ENCODE measurements around the gene NCOA7.
"Not testable (repeated sequence)": the region's sequence is repeated elsewhere in the genome, so short reads cannot be mapped to it uniquely, and the experiment has no call there.

The NCOA7 gene

GRCh38 chr6:125839879-125840278, 49.1 kb downstream of the NCOA7 start:
- Mint-ChIP-seq H3K4me3 (no peak overlapping the region), H3K27ac (no peak overlapping the region), H3K36me3 (ENCODE audit: low read depth) (peaks cover 2% of the 10 kb centered on the region), H3K9me3 (no peaks in the 10 kb centered on the region), H3K27me3 (ENCODE audit: low read depth) (no peaks in the 10 kb centered on the region), H3K4me1 (ENCODE audit: low read depth) (peaks cover 9% of the 10 kb centered on the region)
- no peak for DNase-seq (ENCODE audit: low spot score)

GRCh38 chr6:125841356-125842090, 50.8 kb downstream of the NCOA7 start:
- H3K9me3 Mint-ChIP-seq = no peaks in the 10 kb centered on the region
- H3K4me3 Mint-ChIP-seq = no peak overlapping the region
- DNase-seq (ENCODE audit: low spot score) = no peak
- no peaks in the 10 kb centered on the region for H3K27me3 Mint-ChIP-seq (ENCODE audit: low read depth)
- H3K36me3 Mint-ChIP-seq (ENCODE audit: low read depth) = peaks cover 8% of the 10 kb centered on the region
- H3K4me1 Mint-ChIP-seq (ENCODE audit: low read depth) = peaks cover 6% of the 10 kb centered on the region
- no peak overlapping the region for H3K27ac Mint-ChIP-seq

- H3K9me3 Mint-ChIP-seq = no peaks in the 10 kb centered on the region
- peaks cover 6% of the 10 kb centered on the region for H3K4me1 Mint-ChIP-seq (ENCODE audit: low read depth)
These were observed 51.4 kb downstream of the NCOA7 start for GRCh38 chr6:125842091-125842626.

GRCh38 chr6:125843593-125843992, 52.8 kb downstream of the NCOA7 start:
- Mint-ChIP-seq H3K4me3 (no peak overlapping the region), H3K27ac (no peak overlapping the region), H3K9me3 (peaks cover 4% of the 10 kb centered on the region), H3K36me3 (ENCODE audit: low read depth) (peaks cover 10% of the 10 kb centered on the region), H3K4me1 (ENCODE audit: low read depth) (peaks cover 2% of the 10 kb centered on the region), H3K27me3 (ENCODE audit: low read depth) (no peaks in the 10 kb centered on the region)
- DNase-seq (ENCODE audit: low spot score) = no peak

More at GRCh38 chr6:125842091-125842626, 51.4 kb downstream of the NCOA7 start:
- Mint-ChIP-seq H3K36me3 (ENCODE audit: low read depth) (peaks cover 8% of the 10 kb centered on the region), H3K4me3 (no peak overlapping the region), H3K27me3 (ENCODE audit: low read depth) (no peaks in the 10 kb centered on the region), H3K27ac (no peak overlapping the region)
- no peak for DNase-seq (ENCODE audit: low spot score)

- Mint-ChIP-seq H3K9me3 (peaks cover 4% of the 10 kb centered on the region), H3K36me3 (ENCODE audit: low read depth) (peaks cover 10% of the 10 kb centered on the region), H3K4me3 (no peak overlapping the region), H3K4me1 (ENCODE audit: low read depth) (peaks cover 2% of the 10 kb centered on the region), H3K27ac (no peak overlapping the region), H3K27me3 (ENCODE audit: low read depth) (no peaks in the 10 kb centered on the region)
- DNase-seq (ENCODE audit: low spot score) = no peak
These were observed 54.2 kb downstream of the NCOA7 start for GRCh38 chr6:125844989-125845388.

GRCh38 chr6:125846292-125847024, 55.7 kb downstream of the NCOA7 start:
- DNase-seq (ENCODE audit: low spot score) = no peak
- H3K9me3 Mint-ChIP-seq = peaks cover 4% of the 10 kb centered on the region
- H3K4me1 Mint-ChIP-seq (ENCODE audit: low read depth) = peaks cover 2% of the 10 kb centered on the region
- H3K27me3 Mint-ChIP-seq (ENCODE audit: low read depth) = no peaks in the 10 kb centered on the region
- no peak overlapping the region for H3K4me3 Mint-ChIP-seq
- peaks cover 10% of the 10 kb centered on the region for H3K36me3 Mint-ChIP-seq (ENCODE audit: low read depth)
- no peak overlapping the region for H3K27ac Mint-ChIP-seq

- not testable (repeated sequence) for H3K4me3 Mint-ChIP-seq; DNase-seq (ENCODE audit: low spot score); H3K4me1 Mint-ChIP-seq (ENCODE audit: low read depth); H3K27ac Mint-ChIP-seq; H3K27me3 Mint-ChIP-seq (ENCODE audit: low read depth)
- peaks cover 17% of the 10 kb centered on the region for H3K9me3 Mint-ChIP-seq
- H3K36me3 Mint-ChIP-seq (ENCODE audit: low read depth) = peaks cover 18% of the 10 kb centered on the region
These were observed 57.5 kb downstream of the NCOA7 start for GRCh38 chr6:125848286-125848685.

GRCh38 chr6:125850361-125850760, 59.6 kb downstream of the NCOA7 start:
- Mint-ChIP-seq H3K4me1 (ENCODE audit: low read depth) (no peaks in the 10 kb centered on the region), H3K9me3 (peaks cover 21% of the 10 kb centered on the region), H3K4me3 (no peak overlapping the region)

GRCh38 chr6:125852587-125852986, 61.8 kb downstream of the NCOA7 start:
- no peak overlapping the region for H3K4me3 Mint-ChIP-seq
- H3K4me1 Mint-ChIP-seq (ENCODE audit: low read depth) = no peaks in the 10 kb centered on the region
- H3K9me3 Mint-ChIP-seq = peaks cover 21% of the 10 kb centered on the region
- H3K27me3 Mint-ChIP-seq (ENCODE audit: low read depth) = no peaks in the 10 kb centered on the region
- H3K27ac Mint-ChIP-seq = no peak overlapping the region
- peaks cover 22% of the 10 kb centered on the region for H3K36me3 Mint-ChIP-seq (ENCODE audit: low read depth)
- no peak for DNase-seq (ENCODE audit: low spot score)

More at GRCh38 chr6:125850361-125850760, 59.6 kb downstream of the NCOA7 start:
- no peak for DNase-seq (ENCODE audit: low spot score)
- H3K36me3 Mint-ChIP-seq (ENCODE audit: low read depth) = peaks cover 24% of the 10 kb centered on the region
- H3K27ac Mint-ChIP-seq = no peak overlapping the region
- H3K27me3 Mint-ChIP-seq (ENCODE audit: low read depth) = no peaks in the 10 kb centered on the region

GRCh38 chr6:125853168-125853567, 62.4 kb downstream of the NCOA7 start:
- no peak for DNase-seq (ENCODE audit: low spot score)
- H3K4me1 Mint-ChIP-seq (ENCODE audit: low read depth) = no peaks in the 10 kb centered on the region
- H3K9me3 Mint-ChIP-seq = peaks cover 17% of the 10 kb centered on the region
- no peak overlapping the region for H3K4me3 Mint-ChIP-seq
- H3K36me3 Mint-ChIP-seq (ENCODE audit: low read depth) = peaks cover 21% of the 10 kb centered on the region
- no peak overlapping the region for H3K27ac Mint-ChIP-seq
- no peaks in the 10 kb centered on the region for H3K27me3 Mint-ChIP-seq (ENCODE audit: low read depth)

- no peak overlapping the region for H3K4me3 Mint-ChIP-seq
- H3K27me3 Mint-ChIP-seq (ENCODE audit: low read depth) = no peaks in the 10 kb centered on the region
- H3K36me3 Mint-ChIP-seq (ENCODE audit: low read depth) = peaks cover 21% of the 10 kb centered on the region
- peaks cover 17% of the 10 kb centered on the region for H3K9me3 Mint-ChIP-seq
- no peak overlapping the region for H3K27ac Mint-ChIP-seq
- DNase-seq (ENCODE audit: low spot score) = no peak
- no peaks in the 10 kb centered on the region for H3K4me1 Mint-ChIP-seq (ENCODE audit: low read depth)
These were observed 63.0 kb downstream of the NCOA7 start for GRCh38 chr6:125853756-125854155.

GRCh38 chr6:125854355-125854754, 63.6 kb downstream of the NCOA7 start:
- H3K4me1 Mint-ChIP-seq (ENCODE audit: low read depth) = peaks cover 1% of the 10 kb centered on the region
- no peaks in the 10 kb centered on the region for H3K27me3 Mint-ChIP-seq (ENCODE audit: low read depth)
- H3K36me3 Mint-ChIP-seq (ENCODE audit: low read depth) = peaks cover 23% of the 10 kb centered on the region
- H3K27ac Mint-ChIP-seq = no peak overlapping the region
- peaks cover 17% of the 10 kb centered on the region for H3K9me3 Mint-ChIP-seq
- no peak overlapping the region for H3K4me3 Mint-ChIP-seq
- no peak for DNase-seq (ENCODE audit: low spot score)

GRCh38 chr6:125855783-125856182, 65.0 kb downstream of the NCOA7 start:
- H3K9me3 Mint-ChIP-seq = peaks cover 17% of the 10 kb centered on the region
- H3K4me3 Mint-ChIP-seq = no peak overlapping the region
- H3K27me3 Mint-ChIP-seq (ENCODE audit: low read depth) = no peaks in the 10 kb centered on the region
- no peak overlapping the region for H3K27ac Mint-ChIP-seq
- H3K4me1 Mint-ChIP-seq (ENCODE audit: low read depth) = peaks cover 1% of the 10 kb centered on the region
- no peak for DNase-seq (ENCODE audit: low spot score)
- peaks cover 23% of the 10 kb centered on the region for H3K36me3 Mint-ChIP-seq (ENCODE audit: low read depth)

- Mint-ChIP-seq H3K27ac (no peak overlapping the region), H3K36me3 (ENCODE audit: low read depth) (peaks cover 16% of the 10 kb centered on the region), H3K4me3 (no peak overlapping the region), H3K9me3 (peaks cover 8% of the 10 kb centered on the region), H3K4me1 (ENCODE audit: low read depth) (peaks cover 1% of the 10 kb centered on the region), H3K27me3 (ENCODE audit: low read depth) (no peaks in the 10 kb centered on the region)
- DNase-seq (ENCODE audit: low spot score) = no peak
These were observed 67.1 kb downstream of the NCOA7 start for GRCh38 chr6:125857846-125858245.

Data from T-helper 2 cell treated with Interferon-gamma antibody and Interleukin-4, amounts not matched to agents 5 μg/mL and 100 μg/mL, for 36 hours (primary cell).